Activated naive CD4-positive, alpha-beta T cell (primary cell): ENCODE data around the gene AP5B1.

Experiments used
- DNase-seq, 4 experiments: peaks; one replicate each; lab custom pipeline; 2025; lab: John Stamatoyannopoulos, UW

The AP5B1 gene

GRCh38 chr11:65780770-65781151, at the start of gene AP5B1:
AP5B1 (minus strand) TSS chr11:65780976; CDS start chr11:65780591, 385 bp downstream.
- peak; percentile 18 to 66 (median 38) for DNase-seq

GRCh38 chr11:65829459-65829858, 48.7 kb upstream of the AP5B1 start:
- no peak for DNase-seq

GRCh38 chr11:65826984-65827735, 46.4 kb upstream of the AP5B1 start:
- DNase-seq, result no peak

GRCh38 chr11:65822776-65823528, 42.2 kb upstream of the AP5B1 start:
- DNase-seq, result no peak

- no peak for DNase-seq
Measured at GRCh38 chr11:65821107-65821506, 40.3 kb upstream of the AP5B1 start.

GRCh38 chr11:65817835-65818680, 37.3 kb upstream of the AP5B1 start:
- peak; percentile 88 to 96 (median 95) for DNase-seq

GRCh38 chr11:65817312-65817834, 36.6 kb upstream of the AP5B1 start:
- no peak for DNase-seq

- DNase-seq, result no peak
Measured at GRCh38 chr11:65816696-65817095, 35.9 kb upstream of the AP5B1 start.

GRCh38 chr11:65814986-65815565, 34.3 kb upstream of the AP5B1 start:
- DNase-seq, result no peak

GRCh38 chr11:65814131-65814985, 33.6 kb upstream of the AP5B1 start:
- no peak for DNase-seq

GRCh38 chr11:65811764-65812475, 31.1 kb upstream of the AP5B1 start:
- DNase-seq, result no peak

GRCh38 chr11:65810046-65810868, 29.5 kb upstream of the AP5B1 start:
- no peak for DNase-seq

- DNase-seq, result no peak
Measured at GRCh38 chr11:65809496-65809895, 28.7 kb upstream of the AP5B1 start.

- no peak for DNase-seq
Measured at GRCh38 chr11:65808744-65809341, 28.1 kb upstream of the AP5B1 start.

GRCh38 chr11:65806979-65807378, 26.2 kb upstream of the AP5B1 start:
- no peak for DNase-seq

GRCh38 chr11:65803797-65804492, 23.2 kb upstream of the AP5B1 start:
- no peak for DNase-seq

GRCh38 chr11:65802841-65803240, 22.1 kb upstream of the AP5B1 start:
- no peak for DNase-seq
